WTC11 (cell line): Measurements from ENCODE around the gene ERC1. TPM values are rescaled to one million over a fixed set of nuclear protein-coding genes. Genes with fewer than 3 reads are reported as not detected.

Experiments used
- ATAC-seq: fragments of 200-7000 bp; cut with Tn5 transposase; 2 replicates; pipeline ENCODE4 v1.10.0; 2021; ENCODE audit warnings: mild to moderate bottlenecking, moderate library complexity
- CTCF ChIA-PET: fragments of 300-600 bp; sonication (Branson Sonifier 250); formaldehyde crosslinking; loops from one replicate; lab custom pipeline; 2021; ENCODE audit warnings: antibody characterized with exemption; lab: Charles Lee
- POLR2A ChIA-PET: fragments of 350-600 bp; sonication (Branson Sonifier 250); formaldehyde crosslinking; loops from one replicate; lab custom pipeline; 2021; ENCODE audit warnings: antibody characterized with exemption; lab: Charles Lee
- DNase-seq: peaks from one replicate; pipeline ENCODE4 v3.0.0; 2021; ENCODE audit warnings: low spot score
- H3K27ac Mint-ChIP-seq: 2 replicates; pipeline ENCODE4 v1.8.0; 2021; ENCODE audit warnings: mixed read lengths
- H3K27me3 Mint-ChIP-seq: 2 replicates; pipeline ENCODE4 v1.8.0; 2021; ENCODE audit warnings: low read depth, mild to moderate bottlenecking, moderate library complexity, mixed read lengths
- H3K36me3 Mint-ChIP-seq: 2 replicates; pipeline ENCODE4 v1.8.0; 2021; ENCODE audit warnings: mixed read lengths
- H3K4me1 Mint-ChIP-seq: 2 replicates; pipeline ENCODE4 v1.8.0; 2022; ENCODE audit warnings: mixed read lengths
- H3K4me3 Mint-ChIP-seq: 2 replicates; pipeline ENCODE4 v1.8.0; 2021; ENCODE audit warnings: mild to moderate bottlenecking, moderate library complexity, mixed read lengths
- H3K9me3 Mint-ChIP-seq: 2 replicates; pipeline ENCODE4 v1.8.0; 2021; ENCODE audit warnings: mixed read lengths
- ATF2 ChIP-seq: sonication (generic); formaldehyde crosslinking; IDR thresholded peaks from 2 replicates; pipeline ENCODE4 v1.8.1; 2022; ENCODE audit warnings: low read depth, missing genetic modification reagents, borderline replicate concordance
- ATF3 ChIP-seq: sonication (generic); formaldehyde crosslinking; conservative IDR thresholded peaks from 2 replicates; pipeline ENCODE4 v1.8.1; 2022; ENCODE audit warnings: mild to moderate bottlenecking, missing genetic modification reagents
- CDX4 ChIP-seq: fragments of 250-450 bp; sonication (Bioruptor Pico); IDR thresholded peaks from 2 replicates; pipeline ENCODE4 v1.9.0; 2021; ENCODE audit warnings: moderate library complexity, mild to moderate bottlenecking, inconsistent platforms, borderline replicate concordance
- CTCF ChIP-seq: fragments of 200-600 bp; IDR thresholded peaks from 2 replicates; pipeline ENCODE4 v1.8.0; 2022; ENCODE audit warnings: antibody characterized with exemption
- E2F1 ChIP-seq: sonication (generic); formaldehyde crosslinking; IDR thresholded peaks from 2 replicates; pipeline ENCODE4 v1.8.0; 2022; ENCODE audit warnings: mild to moderate bottlenecking, missing genetic modification reagents
- E2F5 ChIP-seq: sonication (generic); formaldehyde crosslinking; IDR thresholded peaks from 2 replicates; pipeline ENCODE4 v1.8.1; 2022; ENCODE audit warnings: mild to moderate bottlenecking, moderate library complexity, missing genetic modification reagents
- EMX1 ChIP-seq: fragments of 250-450 bp; sonication (Bioruptor Pico); IDR thresholded peaks from 2 replicates; pipeline ENCODE4 v1.8.0; 2021; ENCODE audit warnings: mild to moderate bottlenecking
- FOXJ3 ChIP-seq: sonication (generic); formaldehyde crosslinking; IDR thresholded peaks from 2 replicates; pipeline ENCODE4 v1.9.0; 2021; ENCODE audit warnings: missing genetic modification reagents, mild to moderate bottlenecking, borderline replicate concordance
- FOXP1 ChIP-seq: sonication (generic); formaldehyde crosslinking; IDR thresholded peaks from 2 replicates; pipeline ENCODE4 v1.8.0; 2022; ENCODE audit warnings: missing genetic modification reagents, mild to moderate bottlenecking, moderate library complexity, borderline replicate concordance
- JUN ChIP-seq: sonication (generic); formaldehyde crosslinking; IDR thresholded peaks from 2 replicates; pipeline ENCODE4 v1.8.0; 2023; ENCODE audit warnings: mild to moderate bottlenecking, missing genetic modification reagents
- MYBL2 ChIP-seq: sonication (generic); formaldehyde crosslinking; IDR thresholded peaks from 2 replicates; pipeline ENCODE4 v1.8.1; 2023; ENCODE audit warnings: mild to moderate bottlenecking, moderate library complexity, missing genetic modification reagents
- NFE2L1 ChIP-seq: sonication (generic); formaldehyde crosslinking; IDR thresholded peaks from 2 replicates; pipeline ENCODE4 v1.8.1; 2023; ENCODE audit warnings: missing genetic modification reagents
- TCF7 ChIP-seq: sonication (generic); formaldehyde crosslinking; IDR thresholded peaks from 2 replicates; pipeline ENCODE4 v1.8.0; 2022; ENCODE audit warnings: mild to moderate bottlenecking, low read depth, missing genetic modification reagents, moderate library complexity
- ZBTB43 ChIP-seq: sonication (generic); formaldehyde crosslinking; IDR thresholded peaks from 2 replicates; pipeline ENCODE4 v1.8.1; 2023; ENCODE audit warnings: mild to moderate bottlenecking, missing genetic modification reagents
- ZNF138 ChIP-seq: sonication (generic); formaldehyde crosslinking; conservative IDR thresholded peaks from 2 replicates; pipeline ENCODE4 v1.8.1; 2022; ENCODE audit warnings: mild to moderate bottlenecking, moderate library complexity, missing genetic modification reagents
- ZNF317 ChIP-seq: sonication (generic); formaldehyde crosslinking; IDR thresholded peaks from 2 replicates; pipeline ENCODE4 v1.8.1; 2023; ENCODE audit warnings: low read depth, mild to moderate bottlenecking, moderate library complexity, missing genetic modification reagents, borderline replicate concordance
- ZNF396 ChIP-seq: fragments of 250-450 bp; sonication (Bioruptor Pico); IDR thresholded peaks from 2 replicates; pipeline ENCODE4 v1.8.0; 2021; ENCODE audit warnings: mild to moderate bottlenecking, moderate library complexity, borderline replicate concordance
- ZNF423 ChIP-seq: fragments of 250-450 bp; sonication (Bioruptor Pico); IDR thresholded peaks from 2 replicates; pipeline ENCODE4 v2.1.2; 2022; ENCODE audit warnings: mild to moderate bottlenecking, moderate library complexity
- ZNF512 ChIP-seq: sonication (generic); formaldehyde crosslinking; IDR thresholded peaks from 2 replicates; pipeline ENCODE4 v1.8.1; 2022; ENCODE audit warnings: missing genetic modification reagents, borderline replicate concordance
- total RNA-seq: library from RNA; stranded (reverse); gene quantifications from 3 replicates; pipeline ENCODE4 v1.2.3, GENCODE V29; 2021

Gene ERC1
- total RNA-seq, 1 experiment from 2014 or later: 47.5 TPM

- H3K27me3 Mint-ChIP-seq: no peaks in the 10 kb centered on the region; the same call in 1 of the 2 replicates
- CTCF ChIA-PET: interaction anchor here (0.6 to 3.7 kb wide), 35 partner anchors 11 to 473 kb away, joined by 3 to 44 read pairs (median 5); partner anchors contain the start of genes FBXL14 and WNT5B
- peaks cover 12% of the 10 kb centered on the region for H3K9me3 Mint-ChIP-seq
- H3K4me1 Mint-ChIP-seq: peaks cover 12% of the 10 kb centered on the region
- TF ChIP-seq ZNF138 (no peak), CTCF (peak; percentile 88)
- POLR2A ChIA-PET: no interaction called here
- no peaks in the 10 kb centered on the region for H3K36me3 Mint-ChIP-seq
- H3K27ac Mint-ChIP-seq: no peak overlapping the region
- H3K4me3 Mint-ChIP-seq: no peak overlapping the region
- DNase-seq (peak; percentile 85), ATAC-seq (peak; percentile 88)
Observed at GRCh38 chr12:1517007-1517406, 526.0 kb downstream of the ERC1 start.

- H3K27ac Mint-ChIP-seq: no peak overlapping the region
- H3K9me3 Mint-ChIP-seq: peaks cover 12% of the 10 kb centered on the region
- no peak overlapping the region for H3K4me3 Mint-ChIP-seq
- no peak for TF ChIP-seq TCF7 (CRISPR knock-in tag)
- no peak for TF ChIP-seq E2F5 (CRISPR knock-in tag)
- no peak for TF ChIP-seq NFE2L1 (CRISPR knock-in tag)
- no peak for TF ChIP-seq JUN (CRISPR knock-in tag)
- TF ChIP-seq E2F1 (CRISPR knock-in tag): no peak
- TF ChIP-seq ZNF512 (CRISPR knock-in tag): no peak
- no peak for TF ChIP-seq ATF2 (CRISPR knock-in tag)
- no peak for TF ChIP-seq FOXP1 (CRISPR knock-in tag)
- no peak for TF ChIP-seq MYBL2 (CRISPR knock-in tag)
- TF ChIP-seq ZNF317 (CRISPR knock-in tag): no peak
- no peak for TF ChIP-seq ZNF396 (CRISPR knock-in tag)
- no peak for TF ChIP-seq CDX4 (CRISPR knock-in tag)
- TF ChIP-seq ZNF423 (CRISPR knock-in tag): no peak
- no peak for TF ChIP-seq ATF3 (CRISPR knock-in tag)
- TF ChIP-seq ZBTB43 (CRISPR knock-in tag): no peak
- TF ChIP-seq EMX1 (CRISPR knock-in tag): no peak
- no peak for TF ChIP-seq FOXJ3 (CRISPR knock-in tag)
- H3K4me1 Mint-ChIP-seq: peaks cover 14% of the 10 kb centered on the region
- POLR2A ChIA-PET: no interaction called here
- no peaks in the 10 kb centered on the region for H3K36me3 Mint-ChIP-seq
- DNase-seq (no peak), ATAC-seq (no peak)
- CTCF ChIA-PET: interaction anchor here (0.6 to 3.7 kb wide), 35 partner anchors 10 to 474 kb away, joined by 3 to 44 read pairs (median 5); partner anchors contain the start of genes FBXL14 and WNT5B
- H3K27me3 Mint-ChIP-seq: no peaks in the 10 kb centered on the region; the same call in 1 of the 2 replicates
Observed at GRCh38 chr12:1517734-1518525, 526.9 kb downstream of the ERC1 start.
